BE2C (cell line): ENCODE data around the gene ZFYVE21.
A peak's percentile ranks its signal among the peaks of the same experiment; 100 is the strongest.

ENCODE experiments used
- DNase-seq: peaks from one replicate; pipeline ENCODE4 v3.0.0-alpha.2; 2020
- H3K27me3 ChIP-seq: fragments of 250-450 bp; sonication (Bioruptor Pico); 2 replicates; pipeline ENCODE4 v1.5.1; 2020; ENCODE audit warnings: mild to moderate bottlenecking
- H3K36me3 ChIP-seq: fragments of 250-450 bp; sonication (Bioruptor Pico); 2 replicates; pipeline ENCODE4 v1.5.1; 2020; ENCODE audit warnings: mild to moderate bottlenecking
- H3K4me1 ChIP-seq: fragments of 250-450 bp; sonication (Bioruptor Pico); 2 replicates; pipeline ENCODE4 v1.5.1; 2020
- H3K4me3 ChIP-seq: 2 replicates; pipeline ENCODE4 v1.5.1; 2011; ENCODE audit warnings: low read depth, low read length
- H3K9me3 ChIP-seq: fragments of 250-450 bp; sonication (Bioruptor Pico); 2 replicates; pipeline ENCODE4 v1.5.1; 2020
- TF ChIP-seq, protein P1 (sequence below): IDR thresholded peaks from 2 replicates; pipeline ENCODE4 v1.5.1; 2012; ENCODE audit warnings: mild to moderate bottlenecking, low read depth, low read length

Gene ZFYVE21

DNA sequence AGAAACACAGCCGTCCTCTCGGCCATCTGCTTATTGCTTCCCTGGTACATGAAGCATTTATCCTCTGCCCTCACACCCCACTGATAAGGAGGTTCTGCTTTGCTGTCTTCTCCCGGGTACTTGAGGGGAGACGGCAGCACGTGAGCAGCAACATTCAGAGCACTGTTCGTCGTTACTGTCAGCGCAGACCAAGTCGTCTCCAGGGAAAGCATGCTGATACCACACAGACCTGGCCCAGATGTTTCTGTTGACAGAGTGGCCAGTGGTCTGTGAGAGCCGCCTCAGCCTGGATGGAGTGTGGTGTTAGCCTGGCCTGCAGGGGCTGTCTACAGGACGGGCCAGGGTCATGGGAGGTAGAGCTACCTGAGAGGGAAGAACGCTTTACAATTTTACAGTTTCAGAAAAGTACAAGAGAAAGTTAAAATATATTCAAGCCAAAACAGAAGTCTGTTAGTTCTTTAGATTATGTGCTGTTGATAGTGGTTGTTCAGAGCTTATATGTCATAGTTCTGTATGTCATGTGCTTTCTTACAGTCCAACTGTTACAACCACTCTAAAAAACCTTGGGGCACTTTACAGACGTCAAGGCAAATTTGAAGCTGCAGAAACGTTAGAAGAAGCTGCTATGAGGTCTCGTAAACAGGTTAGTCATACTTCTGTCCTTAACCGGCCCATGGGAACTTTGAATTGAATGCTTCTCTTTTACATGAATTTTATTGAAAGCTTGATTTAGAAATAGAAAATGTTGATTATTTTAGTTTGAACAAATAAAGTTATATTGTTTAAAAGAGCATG lies 38.5 kb upstream of the ZFYVE21 start:
- Histone ChIP-seq H3K36me3 (peaks cover 86% of the 10 kb centered on the region), H3K27me3 (no peaks in the 10 kb centered on the region), H3K4me1 (no peaks in the 10 kb centered on the region), H3K9me3 (no peaks in the 10 kb centered on the region), H3K4me3 (no peak overlapping the region)
- TF ChIP-seq, protein P1, sequence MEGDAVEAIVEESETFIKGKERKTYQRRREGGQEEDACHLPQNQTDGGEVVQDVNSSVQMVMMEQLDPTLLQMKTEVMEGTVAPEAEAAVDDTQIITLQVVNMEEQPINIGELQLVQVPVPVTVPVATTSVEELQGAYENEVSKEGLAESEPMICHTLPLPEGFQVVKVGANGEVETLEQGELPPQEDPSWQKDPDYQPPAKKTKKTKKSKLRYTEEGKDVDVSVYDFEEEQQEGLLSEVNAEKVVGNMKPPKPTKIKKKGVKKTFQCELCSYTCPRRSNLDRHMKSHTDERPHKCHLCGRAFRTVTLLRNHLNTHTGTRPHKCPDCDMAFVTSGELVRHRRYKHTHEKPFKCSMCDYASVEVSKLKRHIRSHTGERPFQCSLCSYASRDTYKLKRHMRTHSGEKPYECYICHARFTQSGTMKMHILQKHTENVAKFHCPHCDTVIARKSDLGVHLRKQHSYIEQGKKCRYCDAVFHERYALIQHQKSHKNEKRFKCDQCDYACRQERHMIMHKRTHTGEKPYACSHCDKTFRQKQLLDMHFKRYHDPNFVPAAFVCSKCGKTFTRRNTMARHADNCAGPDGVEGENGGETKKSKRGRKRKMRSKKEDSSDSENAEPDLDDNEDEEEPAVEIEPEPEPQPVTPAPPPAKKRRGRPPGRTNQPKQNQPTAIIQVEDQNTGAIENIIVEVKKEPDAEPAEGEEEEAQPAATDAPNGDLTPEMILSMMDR: no peak
- no peak for DNase-seq

- TF ChIP-seq, protein P1: peak; percentile 74
- DNase-seq: peak; percentile 70
- Histone ChIP-seq H3K27me3 (no peaks in the 10 kb centered on the region), H3K36me3 (peaks cover 78% of the 10 kb centered on the region), H3K4me1 (no peaks in the 10 kb centered on the region), H3K9me3 (no peaks in the 10 kb centered on the region), H3K4me3 (no peak overlapping the region)
Observed at GRCh38 chr14:103679351-103679750, 36.3 kb upstream of the ZFYVE21 start.

DNA sequence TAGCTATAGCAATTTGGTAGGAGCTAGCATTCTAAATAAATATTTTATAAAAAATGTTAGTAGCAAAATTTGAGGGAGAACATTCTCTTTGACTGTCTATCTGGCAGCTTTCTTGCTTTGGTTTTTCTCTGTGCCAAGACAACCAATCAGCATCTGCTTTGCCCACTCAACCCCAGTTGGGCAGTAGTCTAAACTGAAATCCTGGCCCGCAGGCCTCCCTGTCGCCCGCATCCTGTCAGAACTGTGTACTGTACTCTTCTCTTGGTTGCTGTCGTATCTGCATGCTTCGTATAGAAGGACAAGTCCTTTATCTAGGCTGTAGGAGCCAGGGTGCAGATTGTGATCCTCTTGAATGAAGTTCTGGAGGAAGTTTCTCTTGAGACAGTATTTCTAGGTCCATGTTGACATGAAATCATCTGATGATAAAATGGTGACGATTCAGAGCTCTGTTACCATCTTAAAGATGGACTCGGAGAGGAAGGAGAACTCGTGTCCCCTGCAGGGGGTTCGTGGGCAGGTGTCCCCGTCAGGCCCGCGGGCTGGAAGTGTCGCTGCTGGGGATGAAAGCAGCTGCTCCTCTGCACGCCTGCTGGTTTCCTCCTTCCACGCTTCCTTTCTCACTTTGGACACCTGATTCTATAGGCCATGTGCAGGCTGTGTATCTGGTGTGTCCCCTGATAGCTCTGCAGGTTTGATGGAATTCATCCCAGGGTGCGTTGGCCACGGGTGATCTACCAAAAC lies 34.9 kb upstream of the ZFYVE21 start:
- Histone ChIP-seq H3K9me3 (no peaks in the 10 kb centered on the region), H3K4me1 (no peaks in the 10 kb centered on the region), H3K36me3 (peaks cover 78% of the 10 kb centered on the region), H3K27me3 (no peaks in the 10 kb centered on the region), H3K4me3 (no peak overlapping the region)
- no peak for DNase-seq
- TF ChIP-seq, protein P1: no peak

DNA sequence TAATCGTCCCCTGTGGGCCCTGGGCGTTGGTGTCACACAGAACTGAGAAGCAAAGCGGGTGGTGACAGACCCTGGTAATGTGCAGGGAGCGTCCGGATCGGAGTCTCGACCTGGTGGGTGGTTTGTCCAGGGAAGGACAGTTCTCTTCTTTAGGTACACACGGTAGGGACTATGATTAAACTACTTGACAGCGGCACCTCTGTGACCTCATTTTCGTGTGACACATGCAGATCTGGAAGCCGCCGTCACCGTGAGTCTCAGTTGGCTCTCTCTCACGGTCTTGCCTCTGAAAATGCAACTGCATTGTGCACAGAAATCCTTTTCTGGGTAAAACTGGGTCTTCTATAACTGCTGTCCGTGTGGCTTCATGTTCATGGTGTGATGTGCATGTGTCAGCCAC lies 32.5 kb upstream of the ZFYVE21 start:
- no peak for DNase-seq
- Histone ChIP-seq H3K27me3 (no peaks in the 10 kb centered on the region), H3K9me3 (no peaks in the 10 kb centered on the region), H3K4me3 (no peak overlapping the region), H3K36me3 (peaks cover 76% of the 10 kb centered on the region), H3K4me1 (no peaks in the 10 kb centered on the region)
- TF ChIP-seq, protein P1: no peak

GRCh38 chr14:103684471-103684870 lies 31.1 kb upstream of the ZFYVE21 start:
- no peak for DNase-seq
- TF ChIP-seq, protein P1: no peak
- Histone ChIP-seq H3K36me3 (peaks cover 86% of the 10 kb centered on the region), H3K27me3 (no peaks in the 10 kb centered on the region), H3K4me1 (no peaks in the 10 kb centered on the region), H3K9me3 (no peaks in the 10 kb centered on the region), H3K4me3 (no peak overlapping the region)

- H3K27me3 ChIP-seq: no peaks in the 10 kb centered on the region
- peaks cover 84% of the 10 kb centered on the region for H3K36me3 ChIP-seq
- H3K4me1 ChIP-seq: no peaks in the 10 kb centered on the region
- no peak overlapping the region for H3K4me3 ChIP-seq
- DNase-seq: no peak
- TF ChIP-seq, protein P1: no peak
- H3K9me3 ChIP-seq: no peaks in the 10 kb centered on the region
Observed at GRCh38 chr14:103684871-103685270, 30.7 kb upstream of the ZFYVE21 start.
